HepG2 (cell line): Measurements from ENCODE around the gene KATNB1. TPM values are rescaled to one million over a fixed set of nuclear protein-coding genes. Genes with fewer than 3 reads are reported as not detected.

Source experiments
- ATAC-seq: fragments of 200-7000 bp; cut with Tn5 transposase; 3 replicates; pipeline ENCODE4 v1.9.1; 2020; ENCODE audit warnings: mild to moderate bottlenecking, moderate library complexity
- BruUV-seq: library from RNA; stranded (reverse); fragments of 400-500 nt; replicated peaks from 2 replicates; lab custom pipeline; 2021; lab: Mats Ljungman, UMichigan
- CTCF ChIA-PET: fragments of 300-600 bp; formaldehyde crosslinking; extraction: SDS; loops from one replicate; lab custom pipeline; 2021; ENCODE audit warnings: low total read pairs, inconsistent platforms, low intra/inter-chr PET ratio; lab: Yijun Ruan, JAX
- POLR2A ChIA-PET: fragments of 350-600 bp; sonication (Branson Sonifier 250); formaldehyde crosslinking; loops from one replicate; lab custom pipeline; 2020; ENCODE audit warnings: antibody characterized with exemption, inconsistent platforms; lab: Yijun Ruan, JAX
- DNase-seq: peaks from one replicate; pipeline ENCODE4 v3.0.0-alpha.2; 2015; ENCODE audit warnings: low spot score
- FAIRE-seq: peaks from 3 replicates; lab custom pipeline; 2011; peaks lifted over from hg19 to GRCh38; lab: Jason Lieb, UNC
- H2AFZ ChIP-seq: one replicate; pipeline ENCODE4 v1.6.1; 2011; ENCODE audit warnings: low read length, inconsistent platforms
- H3K27ac ChIP-seq: fragments of 300-600 bp; 3 replicates; pipeline ENCODE4 v1.8.0; 2011; ENCODE audit warnings: mixed run types, mild to moderate bottlenecking, mixed read lengths, low read length, inconsistent platforms; ENCODE audit not compliant: insufficient read depth; ENCODE audit errors: extremely low read length
- H3K27me3 ChIP-seq, 2 experiments: fragments of 200-600 bp in 1 of 2; 2 replicates in 1 of 2; 3 replicates in 1 of 2; pipeline versions ENCODE4 v1.6.0 to v1.8.0; 2011; ENCODE audit warnings: low read length in 2 of 2, mild to moderate bottlenecking in 2 of 2, moderate library complexity in 2 of 2, inconsistent platforms in 1 of 2; ENCODE audit not compliant: insufficient read depth in 2 of 2, control insufficient read depth in 1 of 2
- H3K36me3 ChIP-seq, 2 experiments: fragments of 200-600 bp in 1 of 2; replicated peaks in 1 of 2; 2 replicates in 1 of 2; 3 replicates in 1 of 2; pipeline versions ENCODE4 v1.5.1 to v1.8.0; 2011; ENCODE audit warnings: low read length in 2 of 2, inconsistent platforms in 1 of 2; ENCODE audit not compliant: insufficient read depth in 2 of 2, control insufficient read depth in 1 of 2
- H3K4me1 ChIP-seq: 2 replicates; pipeline ENCODE4 v1.5.1; 2012; ENCODE audit warnings: low read length, inconsistent platforms; ENCODE audit not compliant: insufficient read depth
- H3K4me2 ChIP-seq: 2 replicates; pipeline ENCODE4 v1.6.0; 2011; ENCODE audit warnings: low read depth, low read length, inconsistent platforms
- H3K4me3 ChIP-seq, 3 experiments: fragments of 200-600 bp in 1 of 3; sonication (generic), shearing (Covaris generic) in 1 of 3; replicated peaks in 1 of 3; 2 replicates each; pipeline ENCODE4 v1.5.1; 2011 to 2016; ENCODE audit warnings: low read length in 3 of 3, inconsistent platforms in 2 of 3, low read depth in 2 of 3, mild to moderate bottlenecking in 2 of 3, control low read depth in 1 of 3, mixed read lengths in 1 of 3; ENCODE audit not compliant: insufficient read depth in 1 of 3
- H3K79me2 ChIP-seq: one replicate; pipeline ENCODE4 v1.6.1; 2011; ENCODE audit warnings: low read length, inconsistent platforms; ENCODE audit not compliant: insufficient read depth
- H3K9ac ChIP-seq: 2 replicates; pipeline ENCODE4 v1.6.0; 2011; ENCODE audit warnings: mild to moderate bottlenecking, low read depth, low read length, inconsistent platforms; ENCODE audit not compliant: insufficient read depth
- H3K9me3 ChIP-seq: 2 replicates; pipeline ENCODE4 v1.5.1; 2012; ENCODE audit warnings: mild to moderate bottlenecking, low read length
- H4K20me1 ChIP-seq: 2 replicates; pipeline ENCODE4 v1.6.0; 2011; ENCODE audit warnings: inconsistent platforms, mild to moderate bottlenecking, low read length, moderate library complexity; ENCODE audit not compliant: insufficient read depth
- AGO2 ChIP-seq: fragments of 200-400 bp; formaldehyde crosslinking; optimal IDR thresholded peaks from 2 replicates; pipeline ENCODE3; 2017; ENCODE audit warnings: mild to moderate bottlenecking, low read depth, low read length, moderate library complexity
- HES4 ChIP-seq: sonication (generic); formaldehyde crosslinking; IDR thresholded peaks from 2 replicates; pipeline ENCODE4 v1.9.0; 2021; ENCODE audit warnings: mild to moderate bottlenecking, missing genetic modification reagents, borderline replicate concordance
- NFIB ChIP-seq: sonication (generic); formaldehyde crosslinking; IDR thresholded peaks from 2 replicates; pipeline ENCODE4 v1.9.0; 2021; ENCODE audit warnings: missing genetic modification reagents, mild to moderate bottlenecking, borderline replicate concordance
- SNAI1 ChIP-seq: sonication (generic); formaldehyde crosslinking; IDR thresholded peaks from 2 replicates; pipeline ENCODE4 v1.5.0; 2020; ENCODE audit warnings: mild to moderate bottlenecking, missing genetic modification reagents, borderline replicate concordance
- ZNF235 ChIP-seq: sonication (generic); formaldehyde crosslinking; IDR thresholded peaks from 2 replicates; pipeline ENCODE4 v1.8.1; 2023; ENCODE audit warnings: mild to moderate bottlenecking, missing genetic modification reagents, borderline replicate concordance
- ZNF468 ChIP-seq: sonication (generic); formaldehyde crosslinking; IDR thresholded peaks from 2 replicates; pipeline ENCODE4 v1.8.0; 2022; ENCODE audit warnings: mild to moderate bottlenecking, moderate library complexity, missing genetic modification reagents
- ZNF563 ChIP-seq: sonication (generic); formaldehyde crosslinking; IDR thresholded peaks from 2 replicates; pipeline ENCODE4 v1.8.0; 2022; ENCODE audit warnings: mild to moderate bottlenecking, moderate library complexity, missing genetic modification reagents
- ZNF670 ChIP-seq: sonication (generic); formaldehyde crosslinking; IDR thresholded peaks from 2 replicates; pipeline ENCODE4 v1.8.0; 2022; ENCODE audit warnings: mild to moderate bottlenecking, missing genetic modification reagents, borderline replicate concordance
- WGBS: methylation state at CpG from one replicate; pipeline ENCODE4 v1.1.6; 2017; ENCODE audit warnings: low lambda C conversion rate; 5-methylcytosine and 5-hydroxymethylcytosine counted together
- in situ Hi-C: cut with HindIII; loops from 2 replicates; pipeline ENCODE4 v1.10.0; 2017; ENCODE audit warnings: low pct_unique_long_range_greater_than_20kb; ENCODE audit not compliant: extremely low pct_ligation_motif_present
- intact Hi-C: fragments of 100-400 bp; cut with micrococcal nuclease; formaldehyde crosslinking; loops from one replicate; pipeline ENCODE4 v1.10.0; 2022; ENCODE audit not compliant: unreplicated experiment
- polyA plus RNA-seq, 8 experiments: library from polyadenylated mRNA; depleted of rRNA in 3 of 8; stranded (reverse) in 7 of 8; unstranded in 1 of 8; fragments of >200 nt; fragmentation: Illumina TruSeq in 4 of 8; extraction: Trizol in 4 of 8; gene quantifications; 2 replicates each; pipeline versions ENCODE4 v1.2.1 to v1.2.3, GENCODE V29; 2011 to 2016; ENCODE audit warnings: low read depth in 4 of 8, missing spikeins in 1 of 8, mixed read lengths in 1 of 8; ENCODE audit not compliant: insufficient read depth in 1 of 8
- total RNA-seq, 5 experiments: library from RNA; depleted of rRNA; stranded (reverse); fragments of >200 nt; fragmentation: Illumina TruSeq; extraction: Trizol; gene quantifications; 2 replicates each; pipeline ENCODE4 v1.2.3, GENCODE V29; 2016; ENCODE audit warnings: low read depth in 1 of 5
- TF ChIP-seq, protein P1 (sequence below): sonication (generic); formaldehyde crosslinking; IDR thresholded peaks from 2 replicates; pipeline ENCODE4 v1.4.0; 2020; ENCODE audit warnings: mild to moderate bottlenecking, missing genetic modification reagents
- TF ChIP-seq, protein P2 (sequence below): sonication (generic); formaldehyde crosslinking; IDR thresholded peaks from 2 replicates; pipeline ENCODE4 v1.5.0; 2020; ENCODE audit warnings: mild to moderate bottlenecking, missing genetic modification reagents
- TF ChIP-seq, protein P3 (sequence below): sonication (generic); formaldehyde crosslinking; IDR thresholded peaks from 2 replicates; pipeline ENCODE4 v1.4.0; 2020; ENCODE audit warnings: missing genetic modification reagents
- TF ChIP-seq, protein P4 (sequence below): IDR thresholded peaks from 2 replicates; pipeline ENCODE4 v1.6.1; 2016; ENCODE audit warnings: mild to moderate bottlenecking, missing biosample characterization, missing genetic modification reagents
- TF ChIP-seq, protein P5 (sequence below): sonication (generic); formaldehyde crosslinking; conservative IDR thresholded peaks from 2 replicates; pipeline ENCODE4 v1.8.0; 2022; ENCODE audit warnings: low read depth, missing genetic modification reagents

KATNB1 gene
- total and polyA plus RNA-seq, 2 of the 13 experiments (the other 11 are each of a cell fraction or from before 2014, with no cell fraction given): 31.5 to 43.5 TPM

DNA sequence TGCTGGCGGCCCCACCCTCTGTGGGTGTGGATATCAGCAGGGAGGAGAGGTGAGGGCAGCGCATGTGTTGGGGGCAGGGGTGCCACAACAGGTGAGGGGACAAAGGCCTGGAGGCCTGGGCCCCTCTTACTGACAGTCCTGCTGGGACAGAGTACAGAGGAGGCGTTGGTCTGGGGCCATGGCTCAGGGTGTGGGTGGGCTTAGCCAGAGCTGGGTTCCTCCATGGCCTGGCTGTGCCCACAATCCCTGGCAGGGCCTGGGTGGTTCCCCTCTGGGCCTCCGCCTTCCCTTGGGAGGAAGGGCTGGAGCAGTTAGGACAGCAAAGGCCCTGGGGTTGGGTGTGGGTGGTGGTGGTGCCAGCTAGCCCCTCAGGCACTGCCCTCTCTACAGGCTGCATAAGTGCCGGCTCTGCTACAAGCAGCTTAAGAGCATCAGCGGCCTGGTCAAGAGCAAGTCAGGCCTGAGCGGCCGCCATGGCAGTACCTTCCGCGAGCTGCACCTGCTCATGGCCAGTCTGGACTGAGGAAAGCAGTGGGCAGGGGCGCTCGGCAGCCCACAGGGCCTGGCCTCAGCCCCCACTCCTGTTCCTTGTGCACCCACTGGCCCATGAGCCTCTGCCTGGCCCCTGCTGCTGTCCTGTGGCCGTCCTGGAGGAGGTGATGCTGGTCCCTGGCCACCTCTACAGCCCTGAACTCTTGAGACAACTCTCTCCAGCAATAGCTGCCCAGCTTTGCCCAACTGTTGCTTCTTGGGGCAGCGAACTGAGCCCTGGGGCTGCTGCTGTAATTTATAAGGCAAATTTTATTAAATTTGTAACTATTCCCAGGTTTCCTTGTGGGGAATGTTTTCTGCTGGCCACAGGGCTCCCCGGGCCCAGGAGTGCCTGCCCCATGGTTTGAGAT, 21.1 kb downstream of the KATNB1 start:
- WGBS: 78% methylated on average over 12 of the region's 15 CpGs
- no peak overlapping the region for H3K9ac ChIP-seq
- no peaks in the 10 kb centered on the region for H4K20me1 ChIP-seq
- no peak overlapping the region for H3K4me3 ChIP-seq
- peaks cover 35 to 49% of the 10 kb centered on the region in 2 experiments; a peak in 4 of 5 replicates for H3K36me3 ChIP-seq
- FAIRE-seq (no peak), ATAC-seq (peak; percentile 1; the same call in 2 of the 3 replicates), DNase-seq (no peak)
- in situ Hi-C loops: loop anchor here (5.0 kb wide), 2 partner anchors 106 to 246 kb away; partner anchors contain the start of genes USB1 and ZNF319
- POLR2A ChIA-PET: interaction anchor here (0.8 to 3.2 kb wide), 4 partner anchors 20 to 25 kb away, joined by 3 to 14 read pairs (median 4); partner anchors contain the start of gene KATNB1
- no peaks in the 10 kb centered on the region for H3K4me1 ChIP-seq
- H3K27ac ChIP-seq: no peak overlapping the region
- no peak overlapping the region for H3K4me2 ChIP-seq
- no peaks in the 10 kb centered on the region for H3K9me3 ChIP-seq
- intact Hi-C loops: loop anchor here (1.0 kb wide), 3 partner anchors 26 to 245 kb away; partner anchors contain the start of gene USB1
- H2AFZ ChIP-seq: no peak overlapping the region
- no peaks in the 10 kb centered on the region for H3K79me2 ChIP-seq
- BruUV-seq: no TSS peak
- CTCF ChIA-PET: interaction anchor here (0.8 to 1.9 kb wide), 7 partner anchors 25 to 249 kb away, joined by 3 to 17 read pairs (median 6); partner anchors contain the start of genes ADGRG3, KIFC3, USB1 and ZNF319
- H3K27me3 ChIP-seq: no peaks in the 10 kb centered on the region
- TF ChIP-seq ZNF563 (peak; percentile 22; the same call in 1 of the 2 replicates), ZNF235 (CRISPR knock-in tag) (0 out of 2 replicates have a peak, but pooled peaks have one; percentile 45), AGO2 (peak; percentile 79), HES4 (0 out of 2 replicates have a peak, but pooled peaks have one; percentile 20), NFIB (no peak), ZNF468 (CRISPR knock-in tag) (0 out of 2 replicates have a peak, but pooled peaks have one; percentile 39), SNAI1 (CRISPR knock-in tag) (no peak), ZNF670 (CRISPR knock-in tag) (peak; percentile 66; the same call in 1 of the 2 replicates)
- TF ChIP-seq, protein P1, sequence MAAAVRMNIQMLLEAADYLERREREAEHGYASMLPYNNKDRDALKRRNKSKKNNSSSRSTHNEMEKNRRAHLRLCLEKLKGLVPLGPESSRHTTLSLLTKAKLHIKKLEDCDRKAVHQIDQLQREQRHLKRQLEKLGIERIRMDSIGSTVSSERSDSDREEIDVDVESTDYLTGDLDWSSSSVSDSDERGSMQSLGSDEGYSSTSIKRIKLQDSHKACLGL: no peak
- TF ChIP-seq, protein P2, sequence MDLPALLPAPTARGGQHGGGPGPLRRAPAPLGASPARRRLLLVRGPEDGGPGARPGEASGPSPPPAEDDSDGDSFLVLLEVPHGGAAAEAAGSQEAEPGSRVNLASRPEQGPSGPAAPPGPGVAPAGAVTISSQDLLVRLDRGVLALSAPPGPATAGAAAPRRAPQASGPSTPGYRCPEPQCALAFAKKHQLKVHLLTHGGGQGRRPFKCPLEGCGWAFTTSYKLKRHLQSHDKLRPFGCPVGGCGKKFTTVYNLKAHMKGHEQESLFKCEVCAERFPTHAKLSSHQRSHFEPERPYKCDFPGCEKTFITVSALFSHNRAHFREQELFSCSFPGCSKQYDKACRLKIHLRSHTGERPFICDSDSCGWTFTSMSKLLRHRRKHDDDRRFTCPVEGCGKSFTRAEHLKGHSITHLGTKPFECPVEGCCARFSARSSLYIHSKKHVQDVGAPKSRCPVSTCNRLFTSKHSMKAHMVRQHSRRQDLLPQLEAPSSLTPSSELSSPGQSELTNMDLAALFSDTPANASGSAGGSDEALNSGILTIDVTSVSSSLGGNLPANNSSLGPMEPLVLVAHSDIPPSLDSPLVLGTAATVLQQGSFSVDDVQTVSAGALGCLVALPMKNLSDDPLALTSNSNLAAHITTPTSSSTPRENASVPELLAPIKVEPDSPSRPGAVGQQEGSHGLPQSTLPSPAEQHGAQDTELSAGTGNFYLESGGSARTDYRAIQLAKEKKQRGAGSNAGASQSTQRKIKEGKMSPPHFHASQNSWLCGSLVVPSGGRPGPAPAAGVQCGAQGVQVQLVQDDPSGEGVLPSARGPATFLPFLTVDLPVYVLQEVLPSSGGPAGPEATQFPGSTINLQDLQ: 0 out of 2 replicates have a peak, but pooled peaks have one; percentile 53
- TF ChIP-seq, protein P3, sequence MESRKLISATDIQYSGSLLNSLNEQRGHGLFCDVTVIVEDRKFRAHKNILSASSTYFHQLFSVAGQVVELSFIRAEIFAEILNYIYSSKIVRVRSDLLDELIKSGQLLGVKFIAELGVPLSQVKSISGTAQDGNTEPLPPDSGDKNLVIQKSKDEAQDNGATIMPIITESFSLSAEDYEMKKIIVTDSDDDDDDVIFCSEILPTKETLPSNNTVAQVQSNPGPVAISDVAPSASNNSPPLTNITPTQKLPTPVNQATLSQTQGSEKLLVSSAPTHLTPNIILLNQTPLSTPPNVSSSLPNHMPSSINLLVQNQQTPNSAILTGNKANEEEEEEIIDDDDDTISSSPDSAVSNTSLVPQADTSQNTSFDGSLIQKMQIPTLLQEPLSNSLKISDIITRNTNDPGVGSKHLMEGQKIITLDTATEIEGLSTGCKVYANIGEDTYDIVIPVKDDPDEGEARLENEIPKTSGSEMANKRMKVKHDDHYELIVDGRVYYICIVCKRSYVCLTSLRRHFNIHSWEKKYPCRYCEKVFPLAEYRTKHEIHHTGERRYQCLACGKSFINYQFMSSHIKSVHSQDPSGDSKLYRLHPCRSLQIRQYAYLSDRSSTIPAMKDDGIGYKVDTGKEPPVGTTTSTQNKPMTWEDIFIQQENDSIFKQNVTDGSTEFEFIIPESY (CRISPR knock-in tag): peak; percentile 75; the same call in 1 of the 2 replicates
- TF ChIP-seq, protein P4, sequence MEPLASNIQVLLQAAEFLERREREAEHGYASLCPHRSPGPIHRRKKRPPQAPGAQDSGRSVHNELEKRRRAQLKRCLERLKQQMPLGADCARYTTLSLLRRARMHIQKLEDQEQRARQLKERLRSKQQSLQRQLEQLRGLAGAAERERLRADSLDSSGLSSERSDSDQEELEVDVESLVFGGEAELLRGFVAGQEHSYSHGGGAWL (CRISPR knock-in tag): 0 out of 2 replicates have a peak, but pooled peaks have one; percentile 6
- TF ChIP-seq, protein P5, sequence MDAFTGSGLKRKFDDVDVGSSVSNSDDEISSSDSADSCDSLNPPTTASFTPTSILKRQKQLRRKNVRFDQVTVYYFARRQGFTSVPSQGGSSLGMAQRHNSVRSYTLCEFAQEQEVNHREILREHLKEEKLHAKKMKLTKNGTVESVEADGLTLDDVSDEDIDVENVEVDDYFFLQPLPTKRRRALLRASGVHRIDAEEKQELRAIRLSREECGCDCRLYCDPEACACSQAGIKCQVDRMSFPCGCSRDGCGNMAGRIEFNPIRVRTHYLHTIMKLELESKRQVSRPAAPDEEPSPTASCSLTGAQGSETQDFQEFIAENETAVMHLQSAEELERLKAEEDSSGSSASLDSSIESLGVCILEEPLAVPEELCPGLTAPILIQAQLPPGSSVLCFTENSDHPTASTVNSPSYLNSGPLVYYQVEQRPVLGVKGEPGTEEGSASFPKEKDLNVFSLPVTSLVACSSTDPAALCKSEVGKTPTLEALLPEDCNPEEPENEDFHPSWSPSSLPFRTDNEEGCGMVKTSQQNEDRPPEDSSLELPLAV (CRISPR knock-in tag): no peak
